Nephron (organoid): ENCODE data around the gene HPCAL1.
A peak's percentile ranks its signal among the peaks of the same experiment; 100 is the strongest.

Source experiments
- H3K27ac Mint-ChIP-seq, 3 experiments: 2 replicates each; pipeline ENCODE4 v1.8.0; 2020; ENCODE audit warnings: mixed read lengths in 3 of 3, mild to moderate bottlenecking in 2 of 3, moderate library complexity in 1 of 3
- H3K27me3 Mint-ChIP-seq: 2 replicates; pipeline ENCODE4 v1.8.0; 2021; ENCODE audit warnings: low read depth, mild to moderate bottlenecking, moderate library complexity, mixed read lengths
- H3K36me3 Mint-ChIP-seq: 2 replicates; pipeline ENCODE4 v1.8.0; 2020; ENCODE audit warnings: low read depth, mixed read lengths
- H3K4me1 Mint-ChIP-seq: 2 replicates; pipeline ENCODE4 v1.8.0; 2020; ENCODE audit warnings: mixed read lengths
- H3K4me3 Mint-ChIP-seq, 3 experiments: 2 replicates each; pipeline ENCODE4 v1.8.0; 2020; ENCODE audit warnings: mild to moderate bottlenecking in 3 of 3, mixed read lengths in 3 of 3, moderate library complexity in 2 of 3
- H3K9me3 Mint-ChIP-seq: 2 replicates; pipeline ENCODE4 v1.8.0; 2020; ENCODE audit warnings: mixed read lengths
- TF ChIP-seq, protein P1 (sequence below), 3 experiments: fragments of 200-600 bp; sonication (generic); IDR thresholded peaks; one replicate each; pipeline ENCODE4 v1.5.0; 2021; ENCODE audit warnings: antibody characterized with exemption in 3 of 3; ENCODE audit not compliant: unreplicated experiment in 3 of 3

Gene HPCAL1

DNA sequence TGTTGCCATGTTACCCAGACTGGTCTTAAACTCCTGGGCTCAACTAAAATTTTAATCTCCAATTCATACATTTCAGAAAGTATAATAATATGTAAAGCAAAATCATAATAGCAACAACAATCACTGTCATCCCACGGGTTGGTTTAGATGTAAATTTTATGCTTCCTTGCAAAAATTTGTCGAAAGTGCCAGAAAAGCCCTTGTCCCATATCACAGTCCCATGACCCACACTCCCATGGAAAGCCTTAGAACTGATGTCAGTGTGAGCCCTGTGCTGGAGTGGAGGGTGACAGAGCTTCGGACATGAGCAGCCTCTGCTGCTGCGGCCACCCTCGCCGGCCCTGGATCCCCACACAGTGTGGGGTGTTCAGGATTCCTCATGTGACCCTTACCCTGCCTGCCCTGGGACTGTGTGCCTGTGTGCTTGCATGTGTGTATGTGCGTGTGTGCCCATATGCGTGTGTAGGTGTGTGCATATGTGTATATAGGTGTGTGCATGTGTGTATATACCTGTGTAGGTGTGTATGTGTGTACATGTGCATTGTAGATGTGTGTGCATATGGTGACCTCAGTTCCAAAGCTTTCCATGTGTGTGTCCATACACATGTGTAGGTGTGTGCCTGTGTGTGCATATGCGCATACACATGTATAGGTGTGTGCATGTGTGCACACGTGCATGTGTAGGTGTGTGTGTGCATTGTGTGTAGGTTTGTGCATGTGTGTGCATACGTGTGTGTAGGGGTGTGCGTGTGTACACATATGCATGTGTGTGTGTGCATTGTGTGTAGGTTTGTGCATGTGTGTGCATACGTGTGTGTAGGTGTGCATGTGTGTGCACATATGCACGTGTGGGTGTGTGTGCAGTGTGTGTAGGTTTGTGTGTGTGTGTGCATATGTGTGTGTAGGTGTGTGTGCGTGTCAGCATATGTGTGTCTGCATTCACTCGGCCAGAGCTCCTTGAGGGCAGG, 65.1 kb downstream of the HPCAL1 start:
- H3K27me3 Mint-ChIP-seq, result peaks cover 6% of the 10 kb centered on the region
- H3K27ac Mint-ChIP-seq, result no peak overlapping the region
- TF ChIP-seq, protein P1, sequence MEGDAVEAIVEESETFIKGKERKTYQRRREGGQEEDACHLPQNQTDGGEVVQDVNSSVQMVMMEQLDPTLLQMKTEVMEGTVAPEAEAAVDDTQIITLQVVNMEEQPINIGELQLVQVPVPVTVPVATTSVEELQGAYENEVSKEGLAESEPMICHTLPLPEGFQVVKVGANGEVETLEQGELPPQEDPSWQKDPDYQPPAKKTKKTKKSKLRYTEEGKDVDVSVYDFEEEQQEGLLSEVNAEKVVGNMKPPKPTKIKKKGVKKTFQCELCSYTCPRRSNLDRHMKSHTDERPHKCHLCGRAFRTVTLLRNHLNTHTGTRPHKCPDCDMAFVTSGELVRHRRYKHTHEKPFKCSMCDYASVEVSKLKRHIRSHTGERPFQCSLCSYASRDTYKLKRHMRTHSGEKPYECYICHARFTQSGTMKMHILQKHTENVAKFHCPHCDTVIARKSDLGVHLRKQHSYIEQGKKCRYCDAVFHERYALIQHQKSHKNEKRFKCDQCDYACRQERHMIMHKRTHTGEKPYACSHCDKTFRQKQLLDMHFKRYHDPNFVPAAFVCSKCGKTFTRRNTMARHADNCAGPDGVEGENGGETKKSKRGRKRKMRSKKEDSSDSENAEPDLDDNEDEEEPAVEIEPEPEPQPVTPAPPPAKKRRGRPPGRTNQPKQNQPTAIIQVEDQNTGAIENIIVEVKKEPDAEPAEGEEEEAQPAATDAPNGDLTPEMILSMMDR (IDR thresholded peaks at IDR 0.05; ENCODE audit: unreplicated experiment in 3 of 3), result no peak
- no peak overlapping the region for H3K4me3 Mint-ChIP-seq
- peaks cover 9% of the 10 kb centered on the region for H3K4me1 Mint-ChIP-seq
- no peaks in the 10 kb centered on the region for H3K36me3 Mint-ChIP-seq
- H3K9me3 Mint-ChIP-seq, result no peaks in the 10 kb centered on the region

DNA sequence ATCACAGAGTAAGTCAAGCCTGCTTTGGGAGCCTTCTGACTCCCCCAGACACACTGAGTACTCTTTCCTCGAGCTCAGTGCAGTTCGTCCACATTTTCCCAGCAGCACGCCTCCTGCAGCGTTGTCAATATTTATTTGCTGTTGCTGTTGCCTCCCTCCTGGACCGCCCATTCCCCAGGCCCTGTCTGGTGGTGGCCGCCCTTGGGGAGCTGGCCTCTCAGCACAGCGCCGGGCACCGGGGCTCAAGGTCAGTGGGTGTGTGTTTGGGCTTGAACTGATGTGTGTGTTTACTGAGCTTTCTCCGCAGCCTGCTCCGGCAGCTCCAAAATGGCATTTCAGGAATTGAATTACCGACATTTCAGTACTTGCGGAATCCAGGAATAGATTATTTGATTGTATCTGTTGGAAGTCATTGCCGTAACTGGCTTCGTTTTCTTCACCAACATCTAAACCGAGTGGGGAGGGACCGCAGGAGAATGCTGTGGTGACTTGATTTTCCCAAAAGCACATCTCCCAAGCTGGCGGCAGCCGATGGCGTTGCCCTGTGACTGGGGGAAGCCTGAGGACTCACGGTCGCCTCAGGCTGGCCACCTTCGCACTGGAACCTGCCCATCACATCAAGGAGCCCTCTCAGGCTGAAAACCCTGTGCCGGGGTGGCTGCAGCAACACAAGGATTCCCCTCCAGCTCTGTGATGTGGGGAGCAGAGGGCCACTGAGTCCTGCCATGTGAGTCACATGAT, 66.0 kb downstream of the HPCAL1 start:
- Mint-ChIP-seq H3K4me1 (peaks cover 9% of the 10 kb centered on the region), H3K4me3 (no peak overlapping the region), H3K36me3 (no peaks in the 10 kb centered on the region)

DNA sequence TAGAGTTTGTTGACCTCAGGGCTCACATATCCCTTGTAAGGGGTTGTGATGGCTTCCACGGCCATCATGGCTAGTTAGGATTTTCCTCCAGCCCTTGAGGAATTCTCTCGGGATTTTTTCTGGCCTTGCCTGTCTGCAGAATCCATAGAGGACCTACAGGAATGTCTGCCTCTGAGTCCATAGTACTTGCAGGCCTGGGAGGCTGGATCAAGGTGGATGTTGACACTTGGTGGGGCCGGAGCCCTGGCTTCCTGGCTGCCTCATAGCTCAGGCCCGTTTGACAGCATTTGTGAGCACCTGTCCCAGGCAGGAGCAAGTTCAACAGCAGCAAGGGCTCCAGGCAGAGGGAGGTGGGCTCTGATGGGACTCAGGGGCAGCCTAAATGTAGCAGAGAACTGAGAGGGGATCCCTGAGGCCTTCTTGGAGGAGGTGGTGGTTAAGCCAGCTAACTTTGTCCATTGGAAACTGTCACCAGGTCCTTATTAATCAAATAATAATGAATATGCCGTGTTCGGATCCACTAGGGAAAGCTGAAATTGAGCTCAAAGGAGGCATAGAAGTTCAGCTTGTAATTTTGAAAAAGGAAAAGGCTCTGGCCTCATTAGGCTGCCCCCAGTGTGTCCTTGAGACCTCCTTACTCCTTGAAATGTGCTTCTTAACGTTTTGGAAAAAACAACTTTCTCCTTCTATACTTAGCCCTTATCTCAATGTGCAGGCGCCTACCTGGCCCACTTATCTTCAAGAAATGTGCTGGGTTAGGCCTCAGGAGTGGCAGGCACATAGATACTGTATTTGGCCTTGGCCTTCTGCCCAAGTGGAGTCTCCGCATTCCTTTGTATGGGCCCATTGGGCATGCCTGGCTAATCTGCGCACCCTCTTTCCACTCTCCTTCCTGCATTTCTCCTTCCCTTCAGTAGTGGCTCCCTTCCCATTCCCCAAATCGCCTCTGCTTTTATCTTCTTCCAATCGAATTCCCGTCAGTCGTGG, 66.9 kb downstream of the HPCAL1 start:
- TF ChIP-seq, protein P1 (IDR thresholded peaks at IDR 0.05; ENCODE audit: unreplicated experiment in 3 of 3), result no peak
- H3K4me3 Mint-ChIP-seq, result no peak overlapping the region
- peak overlapping the region in 1 of 3 experiments; percentile 4 for H3K27ac Mint-ChIP-seq
- H3K4me1 Mint-ChIP-seq, result peaks cover 9% of the 10 kb centered on the region
- H3K9me3 Mint-ChIP-seq, result no peaks in the 10 kb centered on the region
- H3K27me3 Mint-ChIP-seq, result peaks cover 6% of the 10 kb centered on the region
- no peaks in the 10 kb centered on the region for H3K36me3 Mint-ChIP-seq

More for the DNA sequence above, 66.0 kb downstream of the HPCAL1 start:
- Mint-ChIP-seq H3K9me3 (no peaks in the 10 kb centered on the region), H3K27me3 (peaks cover 6% of the 10 kb centered on the region), H3K27ac (no peak overlapping the region)
- TF ChIP-seq, protein P1 (IDR thresholded peaks at IDR 0.05; ENCODE audit: unreplicated experiment in 3 of 3), result no peak

DNA sequence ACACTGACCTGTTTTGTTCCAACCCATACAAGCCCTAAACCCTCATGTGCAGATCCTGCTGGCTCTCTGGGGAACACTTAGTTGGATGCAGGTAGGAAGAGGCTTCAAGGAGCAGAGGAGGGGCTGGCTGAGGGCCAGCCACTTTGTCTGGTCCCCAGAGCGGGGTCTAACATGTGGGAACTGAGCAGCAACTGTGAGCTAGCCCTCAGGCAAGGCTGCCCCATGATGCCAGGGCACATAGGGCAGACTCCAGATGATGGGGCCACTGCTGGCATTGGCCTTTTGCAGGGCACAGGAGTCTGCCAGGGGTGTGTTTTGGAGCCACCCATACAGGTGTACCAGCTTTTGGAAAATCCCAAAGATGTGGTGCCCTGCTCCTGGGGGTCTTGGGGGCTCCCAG, 67.7 kb downstream of the HPCAL1 start:
- Mint-ChIP-seq H3K9me3 (no peaks in the 10 kb centered on the region), H3K4me1 (peaks cover 9% of the 10 kb centered on the region), H3K36me3 (no peaks in the 10 kb centered on the region), H3K27ac (peak overlapping the region in 1 of 3 experiments; percentile 4), H3K4me3 (no peak overlapping the region), H3K27me3 (peaks cover 6% of the 10 kb centered on the region)
- TF ChIP-seq, protein P1 (IDR thresholded peaks at IDR 0.05; ENCODE audit: unreplicated experiment in 3 of 3), result no peak

DNA sequence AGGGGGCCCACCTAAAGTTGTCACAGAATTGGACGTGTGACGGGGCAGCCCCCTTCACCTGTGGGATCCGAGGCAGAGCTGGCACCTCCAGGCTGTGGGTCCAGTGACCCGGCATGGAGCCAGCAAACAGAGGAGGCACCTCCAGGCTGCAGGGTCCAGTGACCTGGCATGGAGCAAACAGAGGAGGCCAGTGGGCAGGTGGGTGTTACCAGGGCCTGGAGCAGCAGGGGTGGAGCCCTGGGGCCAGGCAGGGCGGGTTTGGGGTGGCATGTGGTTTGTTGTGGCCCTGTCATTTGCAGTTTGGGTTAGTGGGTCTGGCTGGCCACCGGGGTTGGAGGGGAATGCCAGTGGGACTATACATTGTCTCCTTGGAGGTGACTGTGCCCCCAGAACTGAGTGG, 68.2 kb downstream of the HPCAL1 start:
- H3K4me1 Mint-ChIP-seq, result peaks cover 14% of the 10 kb centered on the region
- H3K9me3 Mint-ChIP-seq, result no peaks in the 10 kb centered on the region
- H3K36me3 Mint-ChIP-seq, result no peaks in the 10 kb centered on the region
- peaks cover 6% of the 10 kb centered on the region for H3K27me3 Mint-ChIP-seq
- no peak overlapping the region for H3K4me3 Mint-ChIP-seq
- H3K27ac Mint-ChIP-seq, result no peak overlapping the region
- TF ChIP-seq, protein P1 (IDR thresholded peaks at IDR 0.05; ENCODE audit: unreplicated experiment in 3 of 3), result no peak
